DND-41 (cell line): Measurements from ENCODE around the gene TOX3.

Experiments used
- ATAC-seq: fragments of 200-7000 bp; cut with Tn5 transposase; 3 replicates; pipeline ENCODE4 v1.9.1; 2021; ENCODE audit warnings: low read depth; ENCODE audit not compliant: insufficient read depth
- DNase-seq: peaks from one replicate; pipeline ENCODE4 v3.0.0-alpha.2; 2020
- H2AFZ ChIP-seq: 2 replicates; pipeline ENCODE4 v1.6.0; 2012; ENCODE audit warnings: low read depth, low read length
- H3K27ac ChIP-seq: 2 replicates; pipeline ENCODE4 v1.5.1; 2012; ENCODE audit warnings: low read length, inconsistent platforms
- H3K27me3 ChIP-seq: fragments of 200-600 bp; sonication (generic); 2 replicates; pipeline ENCODE4 v1.6.0; 2012; ENCODE audit warnings: low read length, mild to moderate bottlenecking, inconsistent platforms; ENCODE audit not compliant: insufficient read depth, poor library complexity
- H3K36me3 ChIP-seq: 2 replicates; pipeline ENCODE4 v1.5.1; 2012; ENCODE audit warnings: low read length, inconsistent platforms; ENCODE audit not compliant: insufficient read depth
- H3K4me1 ChIP-seq: 2 replicates; pipeline ENCODE4 v1.5.1; 2012; ENCODE audit warnings: mild to moderate bottlenecking, low read length; ENCODE audit not compliant: insufficient read depth
- H3K4me2 ChIP-seq: 2 replicates; pipeline ENCODE4 v1.6.0; 2012; ENCODE audit warnings: mild to moderate bottlenecking, moderate library complexity, low read length, inconsistent platforms; ENCODE audit not compliant: insufficient read depth
- H3K4me3 ChIP-seq, 2 experiments: fragments of 200-600 bp in 1 of 2; shearing (Covaris generic) in 1 of 2; 2 replicates each; pipeline ENCODE4 v1.5.1; 2012 to 2016; ENCODE audit warnings: inconsistent platforms in 2 of 2, low read length in 2 of 2, mild to moderate bottlenecking in 2 of 2, low read depth in 1 of 2, moderate library complexity in 1 of 2
- H3K79me2 ChIP-seq: 2 replicates; pipeline ENCODE4 v1.6.0; 2012; ENCODE audit warnings: low read length, inconsistent platforms; ENCODE audit not compliant: insufficient read depth
- H3K9ac ChIP-seq: 2 replicates; pipeline ENCODE4 v1.6.0; 2012; ENCODE audit warnings: low read depth, mild to moderate bottlenecking, inconsistent platforms, low read length, moderate library complexity
- H3K9me3 ChIP-seq: 2 replicates; pipeline ENCODE4 v1.5.1; 2012; ENCODE audit warnings: low read length, moderate library complexity, mild to moderate bottlenecking, inconsistent platforms; ENCODE audit not compliant: insufficient read depth, severe bottlenecking
- H4K20me1 ChIP-seq: 2 replicates; pipeline ENCODE4 v1.6.0; 2012; ENCODE audit warnings: low read length; ENCODE audit not compliant: insufficient read depth
- CTCF ChIP-seq: IDR thresholded peaks from 2 replicates; pipeline ENCODE4 v1.5.1; 2012; ENCODE audit warnings: borderline replicate concordance, low read length, moderate library complexity, mild to moderate bottlenecking; ENCODE audit not compliant: poor library complexity, severe bottlenecking; ENCODE audit errors: extremely low read depth
- EZH2 ChIP-seq: IDR thresholded peaks from 3 replicates; pipeline ENCODE4 v1.6.1; 2012; ENCODE audit warnings: borderline replicate concordance, low read depth, mild to moderate bottlenecking, moderate library complexity, low read length, inconsistent platforms; ENCODE audit not compliant: severe bottlenecking

Gene TOX3

GRCh38 chr16:52450241-52450640 is 96.7 kb downstream of the TOX3 start:
- no peak overlapping the region for H3K4me3 ChIP-seq
- H3K36me3 ChIP-seq, result no peaks in the 10 kb centered on the region
- H3K79me2 ChIP-seq, result no peaks in the 10 kb centered on the region
- H3K4me2 ChIP-seq, result no peak overlapping the region
- no peaks in the 10 kb centered on the region for H3K27me3 ChIP-seq
- no peak for TF ChIP-seq EZH2
- TF ChIP-seq CTCF, result no peak
- H3K9ac ChIP-seq, result no peak overlapping the region
- no peaks in the 10 kb centered on the region for H4K20me1 ChIP-seq
- no peak overlapping the region for H3K27ac ChIP-seq
- ATAC-seq (no peak), DNase-seq (no peak)
- H3K4me1 ChIP-seq, result no peaks in the 10 kb centered on the region
- no peak overlapping the region for H2AFZ ChIP-seq
- H3K9me3 ChIP-seq, result no peaks in the 10 kb centered on the region

- Histone ChIP-seq H3K27me3 (no peaks in the 10 kb centered on the region), H3K9me3 (no peaks in the 10 kb centered on the region), H3K36me3 (no peaks in the 10 kb centered on the region), H3K27ac (no peak overlapping the region), H3K4me3 (no peak overlapping the region), H2AFZ (no peak overlapping the region), H3K4me2 (no peak overlapping the region), H3K4me1 (no peaks in the 10 kb centered on the region), H3K9ac (no peak overlapping the region), H4K20me1 (no peaks in the 10 kb centered on the region), H3K79me2 (no peaks in the 10 kb centered on the region)
- ATAC-seq (no peak), DNase-seq (no peak)
- TF ChIP-seq EZH2, result no peak
- no peak for TF ChIP-seq CTCF
Observed at GRCh38 chr16:52446080-52446479, 100.9 kb downstream of the TOX3 start.

GRCh38 chr16:52441886-52442285 is 105.1 kb downstream of the TOX3 start:
- Histone ChIP-seq H3K27me3 (no peaks in the 10 kb centered on the region), H4K20me1 (no peaks in the 10 kb centered on the region), H3K79me2 (no peaks in the 10 kb centered on the region), H3K9me3 (no peaks in the 10 kb centered on the region), H3K27ac (no peak overlapping the region), H3K4me2 (no peak overlapping the region), H3K36me3 (no peaks in the 10 kb centered on the region), H2AFZ (no peak overlapping the region), H3K4me3 (no peak overlapping the region), H3K4me1 (no peaks in the 10 kb centered on the region), H3K9ac (no peak overlapping the region)
- no peak for TF ChIP-seq EZH2
- ATAC-seq, result no peak
- DNase-seq, result no peak

GRCh38 chr16:52440248-52440647 is 106.7 kb downstream of the TOX3 start:
- Histone ChIP-seq H2AFZ (no peak overlapping the region), H3K4me2 (no peak overlapping the region), H3K27ac (no peak overlapping the region), H4K20me1 (no peaks in the 10 kb centered on the region), H3K9me3 (no peaks in the 10 kb centered on the region), H3K27me3 (no peaks in the 10 kb centered on the region), H3K79me2 (no peaks in the 10 kb centered on the region), H3K36me3 (no peaks in the 10 kb centered on the region), H3K4me1 (no peaks in the 10 kb centered on the region), H3K9ac (no peak overlapping the region), H3K4me3 (no peak overlapping the region)
- DNase-seq (no peak), ATAC-seq (no peak)
- TF ChIP-seq EZH2, result no peak
- no peak for TF ChIP-seq CTCF
